ENCODE measurements around the gene ZSWIM8. TPM values are rescaled to one million over a fixed set of nuclear protein-coding genes. Genes with fewer than 3 reads are reported as not detected.

ZSWIM8 gene
- total and polyA plus RNA-seq, 2 experiments from 2014 or later = 20.5 to 30.4 TPM

- Mint-ChIP-seq H3K27me3 (ENCODE audit: insufficient read depth, low read depth, poor library complexity) (peaks cover 12% of the 10 kb centered on the region), H3K36me3 (ENCODE audit: low read depth) (peaks cover 43% of the 10 kb centered on the region), H3K27ac (no peak overlapping the region), H3K4me3 (no peak overlapping the region), H3K9me3 (no peaks in the 10 kb centered on the region), H3K4me1 (peaks cover 12% of the 10 kb centered on the region)
- H3K4me1 ChIP-seq (ENCODE audit: insufficient read depth) = peaks cover 7% of the 10 kb centered on the region
- H3K79me2 ChIP-seq (replicated peaks; ENCODE audit: insufficient read depth) = no peaks in the 10 kb centered on the region
- ATAC-seq = no peak
- H3F3A ChIP-seq (replicated peaks; ENCODE audit: low read depth) = 0 out of 2 replicates have a peak, but pooled peaks cover 8% of the 10 kb centered on the region
- H4K20me1 ChIP-seq (replicated peaks; ENCODE audit: insufficient read depth) = 0 out of 2 replicates have a peak, but pooled peaks cover 3% of the 10 kb centered on the region
- TF ChIP-seq EZH2 (IDR thresholded peaks at IDR 0.05; ENCODE audit: low read depth, unreplicated experiment) = no peak
- no peak for TF ChIP-seq JUNB (IDR thresholded peaks at IDR 0.05; ENCODE audit: unreplicated experiment)
- TF ChIP-seq NANOG (IDR thresholded peaks at IDR 0.05; ENCODE audit: borderline replicate concordance) = no peak
- no peak for TF ChIP-seq STAT1 (IDR thresholded peaks at IDR 0.05; ENCODE audit: unreplicated experiment)
- no peak for TF ChIP-seq CREB1 (CRISPR knock-in tag; IDR thresholded peaks at IDR 0.05; ENCODE audit: low read depth)
- TF ChIP-seq CTCF (conservative IDR thresholded peaks at IDR 0.05; ENCODE audit: low read depth in 2 of 2) = no peak
- no peak for TF ChIP-seq ZNF114 (CRISPR knock-in tag; IDR thresholded peaks at IDR 0.05)
- TF ChIP-seq REST (IDR thresholded peaks at IDR 0.05; ENCODE audit: unreplicated experiment) = no peak
- no peak for TF ChIP-seq POLR2AphosphoS5 (IDR thresholded peaks at IDR 0.05; ENCODE audit: low read depth)
- no peak for TF ChIP-seq ZNF331 (CRISPR knock-in tag; IDR thresholded peaks at IDR 0.05; ENCODE audit: low read depth)
- no peak for TF ChIP-seq EZH2phosphoT487 (IDR thresholded peaks at IDR 0.05; ENCODE audit: unreplicated experiment)
- TF ChIP-seq, protein P1, sequence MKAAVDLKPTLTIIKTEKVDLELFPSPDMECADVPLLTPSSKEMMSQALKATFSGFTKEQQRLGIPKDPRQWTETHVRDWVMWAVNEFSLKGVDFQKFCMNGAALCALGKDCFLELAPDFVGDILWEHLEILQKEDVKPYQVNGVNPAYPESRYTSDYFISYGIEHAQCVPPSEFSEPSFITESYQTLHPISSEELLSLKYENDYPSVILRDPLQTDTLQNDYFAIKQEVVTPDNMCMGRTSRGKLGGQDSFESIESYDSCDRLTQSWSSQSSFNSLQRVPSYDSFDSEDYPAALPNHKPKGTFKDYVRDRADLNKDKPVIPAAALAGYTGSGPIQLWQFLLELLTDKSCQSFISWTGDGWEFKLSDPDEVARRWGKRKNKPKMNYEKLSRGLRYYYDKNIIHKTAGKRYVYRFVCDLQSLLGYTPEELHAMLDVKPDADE (IDR thresholded peaks at IDR 0.05) = no peak
- TF ChIP-seq ZNF462 (CRISPR knock-in tag; IDR thresholded peaks at IDR 0.05) = no peak
- no peaks in the 10 kb centered on the region for H3K27me3 ChIP-seq (ENCODE audit: insufficient read depth)
- no peak overlapping the region for H3K4me3 ChIP-seq
- no peak overlapping the region for H2AFZ ChIP-seq
- H3K9me2 ChIP-seq (ENCODE audit: insufficient read depth) = no peaks in the 10 kb centered on the region
- H3K27ac ChIP-seq (ENCODE audit: low read depth) = no peak overlapping the region
- DNase-seq (ENCODE audit: low spot score) = no peak
- H3K36me3 ChIP-seq (ENCODE audit: insufficient read depth) = peaks cover 3% of the 10 kb centered on the region; the same call in 1 of the 2 replicates
- no peak overlapping the region for H3K4me2 ChIP-seq
Measured at GRCh38 chr10:73808021-73808815, 22.8 kb downstream of the ZSWIM8 start.

Measured in GM23338 (cell line).